HG02642 (cell line): ENCODE measurements around the gene SERPINB11.
"Not testable (repeated sequence)": the region's sequence is repeated elsewhere in the genome, so short reads cannot be mapped to it uniquely, and the experiment has no call there.

Experiments used
- ATAC-seq: cut with Tn5 transposase; IDR thresholded peaks from one replicate; pipeline ENCODE4 v1.9.1; 2021; ENCODE audit warnings: mild to moderate bottlenecking; ENCODE audit not compliant: unreplicated experiment, poor library complexity

Gene SERPINB11

GRCh38 chr18:63725682-63726480, 23.1 kb downstream of the SERPINB11 start:
- no peak for ATAC-seq

- ATAC-seq, result no peak
These were observed 28.0 kb downstream of the SERPINB11 start for GRCh38 chr18:63730773-63731172.

GRCh38 chr18:63731215-63731614, 28.5 kb downstream of the SERPINB11 start:
- ATAC-seq, result no peak

GRCh38 chr18:63736876-63737275, 34.1 kb downstream of the SERPINB11 start:
- no peak for ATAC-seq

- ATAC-seq, result no peak
These were observed 39.0 kb downstream of the SERPINB11 start for GRCh38 chr18:63741769-63742168.

DNA sequence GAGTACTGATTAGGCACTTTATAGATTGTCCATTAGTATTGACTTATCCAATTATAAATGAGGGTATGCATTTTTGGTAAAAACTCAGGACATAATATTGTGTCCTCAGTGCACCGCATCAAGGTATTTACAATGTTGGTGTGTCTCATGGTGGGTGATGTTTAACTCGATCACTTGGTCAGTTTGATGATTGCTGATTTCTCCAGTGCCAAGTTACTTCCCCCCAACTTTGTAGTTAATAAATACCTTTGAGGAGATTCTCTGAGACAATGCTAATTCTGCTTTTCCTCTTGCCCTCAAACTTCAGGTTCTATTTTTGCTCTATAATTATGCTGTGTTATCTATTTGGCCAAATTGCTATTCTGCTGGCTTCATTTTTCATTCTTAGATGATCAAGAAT, 44.2 kb downstream of the SERPINB11 start:
- ATAC-seq, result no peak

- no peak for ATAC-seq
These were observed 46.7 kb downstream of the SERPINB11 start for GRCh38 chr18:63749489-63749888.

DNA sequence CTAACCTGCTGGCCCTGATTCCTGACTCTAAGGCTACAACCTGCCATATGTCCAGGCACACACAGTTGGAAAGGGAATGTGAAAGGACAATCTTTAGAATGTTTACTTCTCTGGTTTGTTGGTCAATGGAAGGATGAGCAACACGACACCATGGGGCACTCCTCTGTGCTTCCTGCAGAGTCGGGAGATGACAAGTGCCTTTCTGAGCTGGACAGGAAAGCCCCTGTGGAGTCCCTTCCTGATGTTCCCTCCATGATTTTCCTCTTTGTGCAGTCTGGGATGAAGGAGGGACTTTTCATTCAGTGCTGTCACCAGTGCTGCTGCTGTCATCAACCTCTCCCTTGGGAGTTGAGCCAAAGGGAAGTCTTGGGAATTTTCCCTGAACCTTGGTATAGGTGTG, 49.9 kb downstream of the SERPINB11 start:
- ATAC-seq, result no peak

- ATAC-seq, result no peak
These were observed 50.9 kb downstream of the SERPINB11 start for GRCh38 chr18:63753676-63754075.

DNA sequence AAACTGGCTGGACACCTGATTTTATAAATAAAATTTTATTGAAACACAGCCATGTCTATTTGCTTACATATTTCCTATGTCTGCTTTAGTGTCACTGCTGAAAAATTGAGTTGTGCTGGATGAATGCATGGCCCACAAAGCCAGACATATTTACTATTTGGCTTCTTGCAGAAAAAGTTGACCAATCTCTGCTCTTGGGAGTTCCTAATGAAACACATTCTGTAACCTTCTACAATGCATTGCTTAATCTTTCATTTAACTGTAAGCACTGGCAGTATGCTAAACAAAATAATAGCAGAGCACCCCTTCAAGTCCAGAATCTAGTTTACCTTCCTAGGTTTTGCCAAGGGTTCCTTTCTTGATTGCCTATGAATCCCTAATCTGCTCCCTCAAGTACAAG, 54.8 kb downstream of the SERPINB11 start:
- ATAC-seq, result no peak

DNA sequence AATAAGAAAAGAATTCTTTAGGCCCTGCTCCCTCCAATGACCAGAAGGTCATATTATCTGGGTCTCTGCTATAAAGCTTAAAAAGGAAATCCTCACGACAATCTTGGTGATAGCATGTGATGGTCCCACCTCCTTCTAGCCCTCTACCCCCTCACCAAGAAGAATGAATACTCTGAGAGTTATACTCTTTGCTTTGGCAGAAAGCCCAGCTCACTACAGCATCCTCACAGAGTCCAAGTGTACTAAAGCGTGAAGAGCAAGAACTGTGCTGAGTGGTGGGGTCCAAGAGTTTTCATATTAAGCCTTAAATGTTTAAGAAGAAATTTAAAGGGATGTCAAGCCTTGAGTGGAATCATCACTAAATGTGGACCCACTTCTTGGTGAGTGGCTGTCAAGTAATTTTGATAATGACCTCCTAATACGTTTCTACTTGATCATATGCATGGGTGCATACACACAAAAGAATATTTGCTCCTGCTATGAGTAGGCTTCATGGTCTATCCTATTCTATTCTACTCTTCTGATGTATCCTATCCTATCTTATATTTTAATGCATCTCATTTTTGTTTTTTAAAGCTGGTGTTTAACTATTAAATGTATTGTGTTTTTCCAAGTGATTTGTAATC, 56.0 kb downstream of the SERPINB11 start:
- no peak for ATAC-seq

GRCh38 chr18:63759786-63760185, 57.0 kb downstream of the SERPINB11 start:
- ATAC-seq, result not testable (repeated sequence)

GRCh38 chr18:63762518-63762917, 59.8 kb downstream of the SERPINB11 start:
- no peak for ATAC-seq

- ATAC-seq, result no peak
These were observed 61.3 kb downstream of the SERPINB11 start for GRCh38 chr18:63763831-63764600.

GRCh38 chr18:63765837-63766236, 63.1 kb downstream of the SERPINB11 start:
- ATAC-seq, result no peak
